ENCODE results near the gene DYSF.

Gene DYSF

GRCh38 chr2:71706836-71707235, 253.5 kb downstream of the DYSF start:
- no peak for DNase-seq (ENCODE audit: low spot score)

- DNase-seq (ENCODE audit: low spot score), result no peak
Observed at GRCh38 chr2:71710367-71711132, 257.2 kb downstream of the DYSF start.

- DNase-seq (ENCODE audit: low spot score), result no peak
Observed at GRCh38 chr2:71711133-71711855, 257.9 kb downstream of the DYSF start.

DNA sequence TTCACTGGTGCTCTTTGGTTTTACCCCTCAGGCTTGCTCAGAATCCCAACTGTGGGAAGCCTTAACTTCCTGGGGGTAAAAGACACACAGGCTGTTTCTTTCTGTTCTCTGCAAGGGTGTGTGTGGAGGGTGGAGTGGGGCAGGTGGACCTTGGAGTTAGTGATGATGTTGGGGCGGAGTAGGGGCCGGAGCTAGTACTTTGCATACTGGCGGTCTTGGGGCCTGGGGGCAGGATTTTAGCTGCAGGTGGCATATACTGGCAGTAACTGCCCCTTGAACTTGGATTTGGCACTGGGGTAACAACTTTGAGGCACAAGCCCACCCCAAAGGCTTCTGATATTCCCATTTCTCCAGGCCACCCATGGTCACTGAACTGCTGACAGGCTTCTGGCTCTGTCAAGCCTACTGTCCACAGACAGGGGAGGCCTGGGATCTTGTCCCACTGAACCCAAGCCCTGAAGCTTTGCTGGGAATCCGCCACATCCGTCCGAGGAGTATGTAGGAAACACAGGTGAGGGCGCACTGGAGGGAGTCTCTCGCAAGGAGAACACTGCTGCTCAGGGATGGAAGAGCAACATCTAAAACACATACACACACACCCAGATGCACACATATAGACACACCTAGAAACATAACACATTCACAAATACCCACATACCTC, 258.9 kb downstream of the DYSF start:
- DNase-seq (ENCODE audit: low spot score), result no peak

DNA sequence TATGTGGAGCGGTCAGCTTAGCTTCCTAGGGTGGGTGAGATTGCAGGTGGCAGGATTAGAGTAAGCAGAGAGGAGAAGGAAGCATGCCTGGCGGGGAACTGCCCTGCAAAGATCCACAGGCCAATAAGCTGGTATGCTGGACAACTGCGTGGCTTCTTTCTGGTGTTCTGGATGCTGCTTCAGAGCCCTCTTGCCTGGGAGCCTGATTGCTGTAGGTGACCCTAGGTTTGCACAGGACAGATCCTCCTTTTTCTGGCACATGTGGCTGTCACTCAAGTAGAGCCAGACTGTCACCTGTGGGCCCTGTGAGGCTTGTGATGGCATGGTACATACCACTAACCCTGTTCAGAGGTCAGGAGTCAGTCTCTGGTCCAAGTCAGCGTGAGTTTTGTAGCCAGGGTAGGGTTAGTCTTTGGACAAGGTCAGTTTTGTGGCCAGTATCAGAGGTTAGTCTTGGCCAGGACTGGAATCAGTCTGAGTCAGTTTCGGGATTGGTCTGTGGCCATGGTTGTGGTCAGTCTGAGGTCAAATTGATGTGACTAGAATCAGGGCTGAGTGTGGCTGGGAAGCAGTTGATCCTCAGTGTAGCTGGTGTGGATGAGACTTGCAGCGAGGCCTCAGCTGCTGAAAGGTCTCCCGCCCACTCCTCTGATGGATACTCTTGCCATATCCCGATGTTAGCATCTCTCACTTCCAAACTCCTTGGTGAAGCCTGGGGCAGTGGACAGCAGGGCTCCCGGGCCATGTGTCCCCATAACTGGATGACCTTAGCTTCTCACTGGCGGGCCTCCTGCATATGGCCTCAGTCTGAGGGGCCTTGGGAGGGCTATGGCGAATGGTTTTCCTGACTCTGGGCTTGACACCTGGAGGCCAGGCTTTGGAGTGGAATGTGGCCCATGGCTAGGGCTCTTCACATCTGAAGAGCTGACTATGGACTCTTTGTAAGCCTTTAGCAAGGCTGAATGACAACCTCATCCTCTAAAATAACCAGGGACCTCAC, 260.5 kb downstream of the DYSF start:
- no peak for DNase-seq (ENCODE audit: low spot score)

DNA sequence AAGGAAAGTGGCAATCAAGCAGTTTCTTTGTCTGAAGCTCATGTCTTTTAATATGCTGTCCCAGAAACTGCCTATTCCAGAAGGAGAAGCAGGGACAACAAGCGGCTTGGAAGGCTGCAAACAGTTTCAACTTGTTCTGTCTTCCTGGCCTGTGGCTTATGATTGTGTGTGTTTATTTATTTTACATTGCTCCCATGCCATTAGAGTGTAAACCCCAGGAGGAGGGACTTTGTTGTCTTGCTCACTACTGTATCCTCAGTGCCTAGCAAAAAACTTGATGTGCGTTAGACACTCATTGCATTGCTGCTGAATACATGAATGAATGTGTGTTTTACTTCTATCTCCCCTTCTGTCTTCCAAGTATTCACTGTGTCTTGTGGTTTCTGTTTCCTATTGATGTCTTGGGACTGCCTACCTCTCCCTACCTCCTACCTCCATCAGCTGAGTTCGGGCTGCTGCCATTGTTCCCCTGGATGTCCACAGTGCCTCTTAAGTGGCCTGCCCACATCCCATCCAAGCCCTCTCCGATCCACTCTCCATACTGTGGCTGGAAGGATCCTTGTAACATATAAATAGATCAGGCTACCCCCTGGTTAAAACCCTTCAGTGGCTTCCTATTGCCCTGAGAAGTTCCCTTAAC, 261.4 kb downstream of the DYSF start:
- DNase-seq (ENCODE audit: low spot score), result no peak

DNA sequence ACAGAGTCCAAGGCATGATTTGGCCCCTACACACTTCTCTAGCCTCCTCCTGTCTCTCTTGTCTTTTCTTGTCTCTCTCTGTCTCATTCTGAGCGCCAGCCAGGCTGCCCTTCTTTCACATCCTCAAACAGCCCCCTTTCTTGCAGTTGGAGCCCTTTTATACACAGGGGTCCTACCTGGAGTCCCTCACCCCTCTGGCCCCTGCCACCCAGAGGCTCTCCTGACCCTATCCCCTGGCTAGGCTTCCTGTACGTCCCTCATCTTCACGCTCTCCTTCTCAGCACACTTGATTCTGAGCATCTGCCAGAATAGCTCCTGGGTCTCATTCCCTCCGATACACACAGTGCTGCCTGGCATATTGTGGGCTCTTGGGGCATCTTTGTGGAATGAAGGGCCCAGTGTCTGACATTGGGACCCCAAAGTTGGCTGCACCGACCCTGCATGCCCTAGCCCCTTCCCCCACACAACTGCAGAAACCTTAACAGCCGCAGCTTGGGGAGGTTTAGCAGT, 261.9 kb downstream of the DYSF start:
- DNase-seq (ENCODE audit: low spot score), result no peak

GRCh38 chr2:71715951-71716696, 262.8 kb downstream of the DYSF start:
- DNase-seq (ENCODE audit: low spot score), result no peak

GRCh38 chr2:71716697-71717624, 263.6 kb downstream of the DYSF start:
- DNase-seq (ENCODE audit: low spot score), result no peak

GRCh38 chr2:71718686-71719085, 265.3 kb downstream of the DYSF start:
- no peak for DNase-seq (ENCODE audit: low spot score)

- DNase-seq (ENCODE audit: low spot score), result no peak
Observed at GRCh38 chr2:71719520-71720282, 266.3 kb downstream of the DYSF start.

DNA sequence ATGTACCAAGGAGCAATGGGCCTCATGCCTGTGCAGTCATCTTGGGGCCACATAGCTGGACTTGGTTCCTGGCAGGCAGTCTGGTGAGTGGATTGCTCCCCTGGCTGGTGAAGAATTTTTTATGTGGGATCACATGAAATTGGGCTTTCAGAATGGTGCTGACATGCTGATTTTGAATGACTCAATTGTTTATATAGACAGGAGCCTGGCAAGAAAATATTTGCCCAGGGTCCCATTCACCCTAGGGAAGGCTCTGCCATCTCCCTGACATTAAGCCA, 266.9 kb downstream of the DYSF start:
- DNase-seq (ENCODE audit: low spot score), result no peak

GRCh38 chr2:71720596-71721361, 267.4 kb downstream of the DYSF start:
- no peak for DNase-seq (ENCODE audit: low spot score)

DNA sequence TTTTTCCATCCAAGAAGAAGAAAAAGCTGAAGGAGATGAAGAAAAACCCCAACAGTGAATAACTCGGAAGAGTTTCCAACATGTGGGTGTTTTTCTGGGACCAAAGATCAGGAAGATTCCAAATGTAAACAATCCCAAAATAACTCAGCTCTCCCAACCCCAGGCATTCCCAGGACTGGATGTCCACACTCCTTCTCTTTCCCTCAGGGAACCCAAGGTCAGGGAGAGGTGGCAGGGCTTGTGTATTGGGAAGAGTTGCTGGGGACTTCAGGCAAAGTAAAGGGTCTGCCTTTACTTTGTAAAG, 268.0 kb downstream of the DYSF start:
- no peak for DNase-seq (ENCODE audit: low spot score)

DNA sequence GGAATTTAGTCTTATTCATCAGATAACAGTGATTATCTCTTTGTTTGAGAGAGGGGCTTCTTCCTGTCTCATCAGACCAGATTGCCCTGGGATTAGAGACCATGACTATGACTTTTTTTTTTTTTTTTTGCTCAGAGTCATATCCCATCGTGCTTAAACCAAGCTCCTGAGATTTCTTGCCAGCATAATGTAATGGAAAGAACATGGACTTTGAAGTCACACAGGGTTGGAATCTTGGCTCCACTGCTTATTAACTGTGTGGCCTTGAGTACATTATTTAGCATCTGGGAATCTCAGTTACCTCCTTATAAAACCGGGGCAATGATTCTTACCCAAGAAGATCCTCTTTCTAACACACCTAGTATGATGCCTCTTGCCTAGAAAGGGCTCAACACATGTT, 268.3 kb downstream of the DYSF start:
- no peak for DNase-seq (ENCODE audit: low spot score)

DNA sequence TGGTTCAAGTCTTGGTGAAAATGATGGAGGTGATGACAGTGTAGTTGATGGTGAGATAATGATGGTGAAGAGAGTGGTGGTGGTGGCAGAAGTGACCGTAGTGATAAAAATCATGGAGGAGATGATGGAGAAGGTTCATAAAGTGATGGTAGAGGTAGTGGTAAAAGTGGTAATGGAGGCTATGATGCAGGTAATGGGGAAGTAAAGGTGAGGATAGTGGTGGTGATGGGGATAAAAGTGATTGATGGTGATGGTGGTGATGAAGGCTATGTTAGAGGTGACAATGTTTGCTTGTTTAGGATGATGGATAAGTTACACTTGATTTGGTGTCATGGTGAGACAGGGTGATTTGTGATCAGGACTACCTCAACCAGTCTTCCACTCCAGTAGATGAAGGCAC, 268.9 kb downstream of the DYSF start:
- no peak for DNase-seq (ENCODE audit: low spot score)

GRCh38 chr2:71724793-71725192, 271.4 kb downstream of the DYSF start:
- DNase-seq (ENCODE audit: low spot score), result no peak

- no peak for DNase-seq (ENCODE audit: low spot score)
Observed at GRCh38 chr2:71725836-71726235, 272.5 kb downstream of the DYSF start.
